NCI-H146 treated with DMSO at 0.1 percent for 48 hours (cell line): ENCODE data around the gene CPLANE2.

ENCODE experiments used
- DNase-seq: peaks from one replicate; lab custom pipeline; 2025; ENCODE audit not compliant: unreplicated experiment; lab: John Stamatoyannopoulos, UW

Gene CPLANE2

DNA sequence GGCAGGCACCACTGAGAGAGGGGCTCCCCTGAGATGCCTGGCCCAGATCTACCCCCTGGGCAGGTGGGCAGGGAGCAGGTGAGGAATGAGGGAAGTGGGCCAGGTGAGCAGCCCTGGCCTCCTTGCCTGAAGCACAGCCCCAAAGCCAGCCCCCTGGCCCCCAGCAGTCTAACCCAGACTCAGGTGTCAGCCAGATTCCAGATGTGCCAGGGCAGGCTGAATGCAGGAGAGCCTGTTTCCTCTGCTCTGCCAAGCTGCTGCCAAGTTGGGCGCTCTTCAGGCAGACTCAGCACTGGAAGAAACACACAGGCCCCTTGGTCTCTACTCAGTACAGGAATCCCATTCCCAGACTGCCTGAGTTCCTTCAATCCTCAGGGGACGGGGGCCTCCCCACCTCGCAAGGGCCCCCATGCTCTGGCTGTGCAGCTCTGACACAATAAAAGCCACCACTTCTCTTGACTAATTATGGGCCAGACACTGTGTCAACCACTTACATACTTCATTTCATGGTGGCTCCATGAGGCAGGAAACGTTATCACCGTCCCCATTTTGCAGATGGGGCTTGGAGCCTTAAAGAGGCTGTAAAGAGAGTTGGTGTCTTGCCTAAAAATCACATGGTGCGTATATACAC lies 45.0 kb downstream of the CPLANE2 start:
- DNase-seq = no peak

- no peak for DNase-seq
Observed at GRCh38 chr1:16191309-16191708, 45.7 kb downstream of the CPLANE2 start.

DNA sequence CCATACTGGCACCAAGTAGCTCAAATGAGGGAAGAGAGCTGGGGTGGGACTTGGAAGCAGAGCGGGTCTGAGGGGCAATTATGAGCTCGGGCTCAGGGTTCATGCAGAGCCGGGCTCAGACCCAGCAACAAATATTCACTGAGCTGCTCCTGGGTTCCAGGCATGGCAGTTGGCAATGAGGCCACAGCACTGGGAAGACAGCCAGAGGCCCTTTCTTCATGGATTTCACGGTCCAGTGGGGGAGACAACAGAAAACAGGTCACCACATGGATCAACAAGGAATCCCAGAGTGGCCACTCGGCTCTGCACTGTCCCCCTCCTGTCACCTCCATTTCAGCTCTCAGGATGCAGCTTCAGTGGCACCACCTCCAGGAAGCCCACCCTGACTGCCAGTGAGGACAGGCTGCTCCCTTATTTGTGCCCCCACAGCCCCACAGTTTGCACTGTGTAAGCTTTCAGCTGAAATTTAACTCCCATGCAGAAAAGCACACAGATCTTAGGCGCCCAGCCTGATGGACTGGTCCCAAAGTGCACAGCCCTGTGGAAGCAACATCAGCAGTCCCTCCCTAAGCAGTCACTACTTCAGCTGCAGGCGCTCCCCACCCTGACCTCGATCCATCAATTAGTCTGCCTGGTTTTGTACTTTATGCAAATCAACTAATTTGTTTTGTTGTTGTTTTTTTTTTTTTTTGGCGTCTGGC lies 46.9 kb downstream of the CPLANE2 start:
- no peak for DNase-seq

DNA sequence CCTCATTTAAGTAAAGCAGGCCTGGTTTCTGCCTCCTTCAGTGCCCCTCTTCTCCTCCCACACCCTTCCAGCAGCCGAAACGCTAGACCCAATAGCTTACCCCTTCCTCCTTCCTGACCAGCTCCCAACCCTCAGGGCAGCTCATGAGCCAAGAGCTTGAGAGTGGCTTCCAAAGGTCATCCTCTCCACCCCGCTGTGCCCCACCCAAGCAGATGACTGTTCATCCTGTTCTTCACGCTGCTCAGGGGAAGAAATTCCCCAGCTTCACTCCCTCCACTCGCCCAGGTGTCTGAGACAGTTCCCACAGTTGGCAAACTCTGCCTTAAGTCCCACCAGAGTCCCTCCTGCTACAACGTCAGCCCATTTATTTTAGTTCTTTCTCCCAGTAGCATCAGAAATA lies 48.0 kb downstream of the CPLANE2 start:
- DNase-seq = no peak

GRCh38 chr1:16187748-16188401 lies 49.1 kb downstream of the CPLANE2 start:
- DNase-seq = peak; percentile 6

DNA sequence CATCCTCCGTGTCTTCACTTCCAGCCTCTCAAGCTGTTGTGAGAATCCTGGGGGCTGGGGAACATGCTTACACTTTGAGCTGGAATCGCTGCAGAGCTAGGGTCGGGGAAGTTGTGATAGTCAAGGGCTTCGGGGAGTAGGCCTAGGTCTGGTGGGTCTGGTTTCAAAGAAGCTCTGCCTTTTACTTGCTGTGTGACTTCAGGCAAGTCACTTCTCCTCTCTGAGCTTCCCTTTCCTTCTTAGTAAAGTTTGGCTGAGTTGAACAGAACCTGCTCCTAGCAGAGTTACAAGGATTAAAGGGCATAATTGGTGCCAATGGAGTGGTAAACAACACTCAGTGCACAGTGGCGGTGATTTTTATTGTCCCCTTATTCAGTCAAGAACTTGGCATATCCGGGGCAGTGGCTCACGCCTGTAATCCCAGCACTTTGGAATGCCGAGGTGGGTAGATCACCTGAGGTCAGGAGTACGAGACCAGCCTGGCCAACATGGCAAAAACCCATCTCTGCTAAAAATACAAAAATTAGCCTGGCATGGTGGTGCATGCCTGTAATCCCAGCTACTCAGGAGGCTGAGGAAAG lies 50.2 kb downstream of the CPLANE2 start:
- no peak for DNase-seq

DNA sequence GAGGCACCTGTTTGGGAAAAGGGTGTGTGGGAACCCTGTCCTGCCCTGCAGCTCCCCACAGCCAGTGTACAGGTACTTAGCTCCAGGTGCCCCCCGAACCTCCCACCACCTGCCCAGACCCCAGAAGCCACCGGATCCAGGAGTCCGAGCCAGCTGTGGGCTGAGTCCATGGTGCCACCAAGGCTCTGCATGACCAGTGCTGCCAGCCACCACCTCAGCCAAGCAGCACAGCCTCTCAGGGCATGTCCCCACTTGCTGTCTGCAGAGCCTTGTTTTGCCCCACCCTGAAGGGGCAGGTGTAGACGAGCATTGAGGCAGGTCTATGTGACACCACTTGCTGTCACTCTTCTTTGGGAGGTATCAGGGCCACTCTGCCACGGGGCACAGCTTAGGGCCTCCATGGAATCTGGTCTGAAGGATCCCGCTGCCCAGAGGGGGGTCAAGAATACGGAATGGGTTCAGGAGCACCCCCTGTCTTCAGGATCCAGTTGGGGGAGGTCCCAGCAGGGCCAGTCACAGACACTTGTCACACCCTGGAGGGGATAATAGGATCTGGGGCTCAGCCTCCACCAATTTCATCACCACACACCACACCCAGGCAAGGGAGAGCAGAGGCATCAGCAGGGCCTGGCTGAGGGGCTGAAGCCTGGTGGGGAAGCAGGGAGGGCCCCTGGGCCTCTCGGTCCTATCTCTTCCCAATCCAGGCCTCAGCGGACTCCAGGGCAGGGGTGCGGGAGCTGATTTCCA lies 52.3 kb downstream of the CPLANE2 start:
- DNase-seq = no peak

- no peak for DNase-seq
Observed at GRCh38 chr1:16183765-16184556, 53.0 kb downstream of the CPLANE2 start.

- DNase-seq = no peak
Observed at GRCh38 chr1:16183179-16183578, 53.8 kb downstream of the CPLANE2 start.

DNA sequence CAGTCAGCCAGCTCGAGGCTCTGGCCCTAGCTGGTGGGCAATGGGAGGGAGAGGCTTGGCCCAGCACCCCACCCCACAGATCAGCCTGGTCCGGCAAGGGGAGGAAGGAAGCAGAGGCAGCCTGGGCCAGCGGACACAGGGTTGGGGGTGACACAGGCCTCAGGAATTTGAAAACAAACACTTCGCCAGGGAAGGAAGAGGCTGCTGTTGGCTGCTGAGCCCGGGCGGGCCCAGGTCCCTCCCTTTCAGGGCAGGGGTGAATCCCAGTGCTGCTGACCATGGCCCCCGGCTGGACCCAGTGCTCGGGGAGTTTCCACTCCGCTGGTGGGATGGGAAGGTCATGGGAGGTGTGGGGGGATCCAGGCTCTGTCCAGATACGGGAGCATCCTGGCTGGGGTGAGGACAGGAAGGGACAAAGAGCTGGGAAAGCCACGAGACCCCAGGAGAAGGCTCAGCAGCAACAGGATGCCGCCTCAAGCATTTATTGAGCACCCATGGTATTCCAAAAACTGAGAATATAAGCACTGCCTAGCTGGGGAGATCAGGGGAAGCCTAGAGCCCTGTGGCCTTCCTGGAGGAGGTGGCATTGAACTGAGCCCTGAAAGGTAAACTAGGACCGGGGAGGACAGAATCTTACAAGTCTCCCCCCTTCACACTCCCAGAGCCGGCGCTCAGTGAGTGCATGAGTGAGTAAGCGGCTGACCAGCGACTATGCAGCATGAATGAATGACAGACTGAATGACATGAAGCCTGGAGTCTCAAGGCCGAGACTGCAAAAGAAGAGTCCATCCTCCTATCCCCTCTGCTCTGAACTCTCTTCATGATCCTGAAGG lies 54.9 kb downstream of the CPLANE2 start:
- DNase-seq = no peak
